Measurements from ENCODE around the gene CHP2. TPM values are rescaled to one million over a fixed set of nuclear protein-coding genes. Genes with fewer than 3 reads are reported as not detected.

The CHP2 gene
- total and polyA plus RNA-seq, 2 donors (not counting 1 experiment from before 2014, with no cell fraction given), result not detected

GRCh38 chr16:23742766-23743165 lies 12.1 kb upstream of the CHP2 start:
- Mint-ChIP-seq H3K27ac (no peak overlapping the region), H3K4me3 (no peak overlapping the region), H3K9me3 (ENCODE audit: insufficient read depth) (peaks cover 3% of the 10 kb centered on the region), H3K27me3 (peaks cover 43% of the 10 kb centered on the region), H3K4me1 (no peaks in the 10 kb centered on the region)
- POLR2A ChIA-PET, result interaction anchor here (0.7 kb wide), 1 partner anchor 62 kb away, joined by 3 read pairs; no protein-coding TSS in a partner anchor
- WGBS (ENCODE audit: insufficient coverage), result 60% methylated on average over 1 of the region's 4 CpGs
- no peaks in the 10 kb centered on the region for H3K4me1 ChIP-seq (ENCODE audit: control insufficient read depth in 2 of 2, insufficient read depth in 2 of 2, low read length in 2 of 2)
- H3K79me2 ChIP-seq (ENCODE audit: control insufficient read depth, insufficient read depth, low read length), result no peaks in the 10 kb centered on the region
- H4K20me1 ChIP-seq (ENCODE audit: control insufficient read depth, insufficient read depth, low read length, poor library complexity, severe bottlenecking), result no peaks in the 10 kb centered on the region
- no peaks in the 10 kb centered on the region for H3K36me3 ChIP-seq (replicated peaks in 1 of 2; ENCODE audit: control extremely low read depth in 1 of 2, control insufficient read depth in 1 of 2, extremely low read depth in 1 of 2, insufficient read depth in 2 of 2, low read length in 1 of 2)
- intact Hi-C loops (cut with micrococcal nuclease), result no loop called here
- no peak overlapping the region for H3K4me3 ChIP-seq (ENCODE audit: control extremely low read depth in 1 of 5, extremely low read depth in 1 of 5, insufficient read depth in 1 of 5, low read depth in 2 of 5, low read length in 4 of 5)
- no peak overlapping the region for H3K27ac ChIP-seq (ENCODE audit: low read length in 2 of 2)
- no peak overlapping the region for H3K9ac ChIP-seq (ENCODE audit: low read length)
- no peak overlapping the region for H3K4me2 ChIP-seq (replicated peaks; ENCODE audit: low read depth, low read length, poor library complexity, severe bottlenecking)
- TF ChIP-seq EZH2 (IDR thresholded peaks at IDR 0.05; ENCODE audit: borderline replicate concordance, insufficient read depth, low read depth, low read length, poor library complexity, severe bottlenecking) (no peak), CTCF (IDR thresholded peaks at IDR 0.05) (no peak)
- ATAC-seq (ENCODE audit: low read depth) (no peak), DNase-seq (no peak)
- peaks cover 0 to 9% (median 6%) of the 10 kb centered on the region in 4 experiments for H3K27me3 ChIP-seq (replicated peaks in 1 of 4; ENCODE audit: control extremely low read depth in 1 of 4, control insufficient read depth in 3 of 4, insufficient read depth in 4 of 4, low read length in 3 of 4)
- H3K9me3 ChIP-seq (ENCODE audit: control extremely low read depth in 1 of 3, control insufficient read depth in 2 of 3, insufficient read depth in 1 of 3, low read length in 2 of 3), result peaks cover 0 to 3% (median 2%) of the 10 kb centered on the region in 3 donors
- CTCF ChIA-PET, result no interaction called here
- H2AFZ ChIP-seq (ENCODE audit: insufficient read depth, low read depth, low read length, poor library complexity, severe bottlenecking), result no peak overlapping the region

- Mint-ChIP-seq H3K4me1 (no peaks in the 10 kb centered on the region), H3K27me3 (peaks cover 46% of the 10 kb centered on the region), H3K9me3 (ENCODE audit: insufficient read depth) (peaks cover 3% of the 10 kb centered on the region), H3K4me3 (no peak overlapping the region), H3K27ac (no peak overlapping the region)
- no peak for ATAC-seq (ENCODE audit: low read depth)
- intact Hi-C loops (cut with micrococcal nuclease), result no loop called here
- Histone ChIP-seq H3K27ac (ENCODE audit: low read length in 2 of 2) (no peak overlapping the region), H2AFZ (ENCODE audit: insufficient read depth, low read depth, low read length, poor library complexity, severe bottlenecking) (no peak overlapping the region), H3K4me2 (replicated peaks; ENCODE audit: low read depth, low read length, poor library complexity, severe bottlenecking) (no peak overlapping the region), H3K9ac (ENCODE audit: low read length) (no peak overlapping the region), H3K36me3 (replicated peaks in 1 of 2; ENCODE audit: control extremely low read depth in 1 of 2, control insufficient read depth in 1 of 2, extremely low read depth in 1 of 2, insufficient read depth in 2 of 2, low read length in 1 of 2) (no peaks in the 10 kb centered on the region), H4K20me1 (ENCODE audit: control insufficient read depth, insufficient read depth, low read length, poor library complexity, severe bottlenecking) (no peaks in the 10 kb centered on the region), H3K27me3 (replicated peaks in 1 of 4; ENCODE audit: control extremely low read depth in 1 of 4, control insufficient read depth in 3 of 4, insufficient read depth in 4 of 4, low read length in 3 of 4) (peaks cover 0 to 9% (median 6%) of the 10 kb centered on the region in 4 experiments), H3K4me3 (ENCODE audit: control extremely low read depth in 1 of 5, extremely low read depth in 1 of 5, insufficient read depth in 1 of 5, low read depth in 2 of 5, low read length in 4 of 5) (no peak overlapping the region), H3K79me2 (ENCODE audit: control insufficient read depth, insufficient read depth, low read length) (no peaks in the 10 kb centered on the region), H3K9me3 (ENCODE audit: control extremely low read depth in 1 of 3, control insufficient read depth in 2 of 3, insufficient read depth in 1 of 3, low read length in 2 of 3) (peaks cover 0 to 3% (median 2%) of the 10 kb centered on the region in 3 donors), H3K4me1 (ENCODE audit: control insufficient read depth in 2 of 2, insufficient read depth in 2 of 2, low read length in 2 of 2) (no peaks in the 10 kb centered on the region)
- ChIA-PET POLR2A (no interaction called here), CTCF (interaction anchor here (0.6 kb wide), 1 partner anchor 265 kb away, joined by 3 read pairs; no protein-coding TSS in a partner anchor)
- TF ChIP-seq CTCF (IDR thresholded peaks at IDR 0.05) (no peak), EZH2 (IDR thresholded peaks at IDR 0.05; ENCODE audit: borderline replicate concordance, insufficient read depth, low read depth, low read length, poor library complexity, severe bottlenecking) (no peak)
- no peak for DNase-seq
- 80% methylated on average over 2 of the region's 4 CpGs for WGBS (ENCODE audit: insufficient coverage)
Observed at GRCh38 chr16:23745263-23745662, 9.6 kb upstream of the CHP2 start.

Measured in B cell (primary cell).